GM21825 (cell line): ENCODE results near the gene PTGDS.

ENCODE experiments used
- ATAC-seq: cut with Tn5 transposase; IDR thresholded peaks from one replicate; pipeline ENCODE4 v1.9.1; 2021; ENCODE audit warnings: mild to moderate bottlenecking, moderate library complexity; ENCODE audit not compliant: unreplicated experiment

PTGDS gene

GRCh38 chr9:137020771-137021567, 43.7 kb downstream of the PTGDS start:
- ATAC-seq: no peak

- no peak for ATAC-seq
Measured at GRCh38 chr9:137021568-137021978, 44.3 kb downstream of the PTGDS start.

- ATAC-seq: no peak
Measured at GRCh38 chr9:137021979-137022661, 44.8 kb downstream of the PTGDS start.

- no peak for ATAC-seq
Measured at GRCh38 chr9:137022662-137023008, 45.3 kb downstream of the PTGDS start.

GRCh38 chr9:137023157-137023556, 45.9 kb downstream of the PTGDS start:
- no peak for ATAC-seq

GRCh38 chr9:137023583-137023991, 46.3 kb downstream of the PTGDS start:
- ATAC-seq: no peak

GRCh38 chr9:137025517-137025966, 48.2 kb downstream of the PTGDS start:
- ATAC-seq: no peak

- no peak for ATAC-seq
Measured at GRCh38 chr9:137026384-137026783, 49.1 kb downstream of the PTGDS start.

GRCh38 chr9:137026828-137027227, 49.5 kb downstream of the PTGDS start:
- ATAC-seq: no peak

GRCh38 chr9:137027369-137028262, 50.3 kb downstream of the PTGDS start, which contains the start of gene ABCA2:
Gene ABCA2, minus strand, starts transcription at chr9:137028237. Its CDS starts 97 bp downstream, at chr9:137028140.
- no peak for ATAC-seq

GRCh38 chr9:137028263-137029057, 51.2 kb downstream of the PTGDS start:
- ATAC-seq: peak; percentile 38

GRCh38 chr9:137029058-137029936, 52.0 kb downstream of the PTGDS start:
- no peak for ATAC-seq

- no peak for ATAC-seq
Measured at GRCh38 chr9:137030006-137030405, 52.7 kb downstream of the PTGDS start.

GRCh38 chr9:137030538-137031527, 53.5 kb downstream of the PTGDS start:
- no peak for ATAC-seq
